ENCODE results near the gene KCNH3. TPM values are rescaled to one million over a fixed set of nuclear protein-coding genes. Genes with fewer than 3 reads are reported as not detected.
A peak's percentile ranks its signal among the peaks of the same experiment; 100 is the strongest.

The KCNH3 gene
- total RNA-seq, 1 experiment from 2014 or later: 0.97 TPM

- Histone ChIP-seq H3K36me3 (replicated peaks; ENCODE audit: control insufficient read depth, insufficient read depth, low read length) (no peaks in the 10 kb centered on the region), H3K27me3 (ENCODE audit: control insufficient read depth, insufficient read depth, low read length) (peaks cover 70% of the 10 kb centered on the region), H3K4me3 (ENCODE audit: insufficient read depth, low read depth, low read length) (peak overlapping the region; percentile 32)
- DNase-seq: peak; percentile 75
Measured at GRCh38 chr12:49537231-49537751, 1.5 kb upstream of the KCNH3 start.

- peak; percentile 84 for DNase-seq
- H3K27me3 ChIP-seq (ENCODE audit: control insufficient read depth, insufficient read depth, low read length): peaks cover 77% of the 10 kb centered on the region
- H3K36me3 ChIP-seq (replicated peaks; ENCODE audit: control insufficient read depth, insufficient read depth, low read length): no peaks in the 10 kb centered on the region
- peak overlapping the region; percentile 32 for H3K4me3 ChIP-seq (ENCODE audit: insufficient read depth, low read depth, low read length)
Measured at GRCh38 chr12:49537752-49538509, 899 bp upstream of the KCNH3 start.

DNA sequence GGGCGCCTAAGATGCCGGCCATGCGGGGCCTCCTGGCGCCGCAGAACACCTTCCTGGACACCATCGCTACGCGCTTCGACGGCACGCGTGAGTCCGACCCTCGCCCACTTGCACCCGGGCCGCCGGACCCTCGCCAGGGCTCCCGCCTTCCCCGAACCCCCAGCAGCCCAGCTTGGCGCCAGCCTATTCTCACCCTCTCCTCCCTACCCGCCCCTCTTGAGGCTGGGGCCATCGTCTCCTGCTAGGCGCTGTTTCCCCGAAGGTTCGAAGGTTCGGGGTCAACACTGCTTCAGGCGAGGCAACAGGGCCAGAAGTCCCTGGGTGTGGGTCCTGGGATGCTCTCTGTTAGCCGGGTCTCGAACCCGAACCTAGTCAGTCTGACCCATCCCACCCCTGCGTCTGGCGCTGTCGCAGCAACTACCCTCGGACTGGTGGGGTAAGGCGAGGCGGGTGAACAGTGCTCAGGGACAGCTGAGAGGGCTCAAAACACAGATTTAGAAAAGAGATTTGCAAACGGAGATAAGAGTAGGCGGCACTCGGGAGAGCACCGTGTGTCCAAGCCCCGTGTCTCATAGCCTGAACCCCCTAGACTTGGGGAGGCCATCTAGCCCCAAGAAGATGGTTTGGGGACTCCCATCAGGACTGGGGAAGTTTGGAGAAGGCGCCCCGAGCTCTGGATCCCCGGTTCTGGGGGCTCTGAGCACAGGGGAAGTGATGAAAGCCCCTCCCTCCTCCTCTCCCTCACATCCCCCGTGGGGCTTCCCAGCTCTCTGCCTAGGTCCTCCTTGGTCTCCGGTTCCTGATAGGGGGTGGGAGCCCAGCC lies 787 bp downstream of the KCNH3 start:
- no peaks in the 10 kb centered on the region for H3K36me3 ChIP-seq (replicated peaks; ENCODE audit: control insufficient read depth, insufficient read depth, low read length)
- peak overlapping the region; percentile 6; the same call in 1 of the 2 replicates for H3K4me3 ChIP-seq (ENCODE audit: insufficient read depth, low read depth, low read length)
- peak; percentile 70 for DNase-seq
- H3K27me3 ChIP-seq (ENCODE audit: control insufficient read depth, insufficient read depth, low read length): peaks cover 93% of the 10 kb centered on the region

DNA sequence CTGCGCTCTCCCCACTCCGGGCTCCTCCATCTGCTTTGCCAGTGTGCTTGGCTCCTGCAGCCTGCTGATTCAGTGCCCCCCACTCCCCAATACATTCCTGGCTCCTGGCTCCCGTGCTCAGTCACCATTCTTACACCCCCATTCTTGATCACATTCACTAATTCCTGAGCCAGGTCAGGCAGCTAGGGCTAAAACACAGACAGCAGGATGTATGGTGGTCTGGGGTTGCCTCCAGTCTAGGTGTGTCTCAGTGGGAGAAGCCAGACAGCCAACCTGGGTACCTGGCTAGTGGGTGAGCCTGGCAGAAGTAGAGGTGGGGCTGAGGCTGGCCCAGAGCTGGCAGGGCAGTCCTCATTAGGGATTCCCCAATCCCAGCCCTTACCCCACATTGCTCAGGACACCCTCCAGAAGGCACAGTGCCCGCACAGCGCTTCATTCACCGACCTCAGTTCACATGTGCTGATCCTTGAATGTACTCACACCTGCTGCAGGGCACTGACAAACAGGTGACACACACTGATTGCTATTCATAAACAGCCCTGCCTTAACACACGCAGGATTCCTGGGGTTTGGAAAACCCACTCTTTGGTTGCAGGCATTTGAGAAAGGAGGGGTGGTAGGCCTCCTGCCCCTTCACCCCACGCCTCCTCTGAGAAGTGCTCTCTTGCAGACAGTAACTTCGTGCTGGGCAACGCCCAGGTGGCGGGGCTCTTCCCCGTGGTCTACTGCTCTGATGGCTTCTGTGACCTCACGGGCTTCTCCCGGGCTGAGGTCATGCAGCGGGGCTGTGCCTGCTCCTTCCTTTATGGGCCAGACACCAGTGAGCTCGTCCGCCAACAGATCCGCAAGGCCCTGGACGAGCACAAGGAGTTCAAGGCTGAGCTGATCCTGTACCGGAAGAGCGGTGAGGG lies 1.7 kb downstream of the KCNH3 start:
- Histone ChIP-seq H3K4me3 (ENCODE audit: insufficient read depth, low read depth, low read length) (no peak overlapping the region), H3K27me3 (ENCODE audit: control insufficient read depth, insufficient read depth, low read length) (peaks cover 94% of the 10 kb centered on the region), H3K36me3 (replicated peaks; ENCODE audit: control insufficient read depth, insufficient read depth, low read length) (no peaks in the 10 kb centered on the region)
- peak; percentile 71 for DNase-seq

DNA sequence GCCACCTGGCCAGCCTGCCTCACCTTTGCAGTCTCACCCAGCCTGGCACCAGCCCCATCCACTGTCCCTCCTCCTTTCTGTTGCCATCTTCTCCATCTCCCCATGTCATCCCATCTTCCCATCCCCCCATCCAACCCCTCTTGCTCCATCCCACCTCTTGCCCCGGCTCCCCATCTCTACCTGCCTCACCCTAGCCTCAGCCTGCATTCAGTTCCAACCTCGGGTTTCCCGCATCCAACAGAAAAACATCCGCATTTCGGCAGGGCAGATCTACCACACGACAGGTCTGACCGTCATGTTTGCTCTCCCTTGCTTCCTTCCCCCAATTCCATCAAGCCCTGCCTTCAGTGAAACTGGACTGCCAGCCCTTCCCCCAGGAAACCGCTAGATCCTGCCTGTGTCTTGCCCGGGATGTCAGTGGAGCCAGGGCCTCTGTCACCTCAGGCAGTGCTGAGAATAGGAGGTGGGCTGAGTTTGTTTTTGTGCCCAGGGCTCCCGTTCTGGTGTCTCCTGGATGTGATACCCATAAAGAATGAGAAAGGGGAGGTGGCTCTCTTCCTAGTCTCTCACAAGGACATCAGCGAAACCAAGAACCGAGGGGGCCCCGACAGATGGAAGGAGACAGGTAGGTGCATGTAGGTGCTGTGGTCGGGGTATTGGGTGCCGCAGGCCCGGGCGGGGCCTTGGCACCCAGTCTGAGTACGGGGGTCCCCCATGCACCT lies 2.5 kb downstream of the KCNH3 start:
- DNase-seq: peak; percentile 55
- Histone ChIP-seq H3K36me3 (replicated peaks; ENCODE audit: control insufficient read depth, insufficient read depth, low read length) (no peaks in the 10 kb centered on the region), H3K4me3 (ENCODE audit: insufficient read depth, low read depth, low read length) (no peak overlapping the region), H3K27me3 (ENCODE audit: control insufficient read depth, insufficient read depth, low read length) (peaks cover 95% of the 10 kb centered on the region)

- Histone ChIP-seq H3K36me3 (replicated peaks; ENCODE audit: control insufficient read depth, insufficient read depth, low read length) (no peaks in the 10 kb centered on the region), H3K27me3 (ENCODE audit: control insufficient read depth, insufficient read depth, low read length) (peaks cover 92% of the 10 kb centered on the region), H3K4me3 (ENCODE audit: insufficient read depth, low read depth, low read length) (no peak overlapping the region)
- peak; percentile 40 for DNase-seq
Measured at GRCh38 chr12:49541911-49542505, 3.2 kb downstream of the KCNH3 start.

- DNase-seq: peak; percentile 48
- Histone ChIP-seq H3K4me3 (ENCODE audit: insufficient read depth, low read depth, low read length) (no peak overlapping the region), H3K27me3 (ENCODE audit: control insufficient read depth, insufficient read depth, low read length) (peaks cover 91% of the 10 kb centered on the region), H3K36me3 (replicated peaks; ENCODE audit: control insufficient read depth, insufficient read depth, low read length) (no peaks in the 10 kb centered on the region)
Measured at GRCh38 chr12:49542592-49543160, 3.8 kb downstream of the KCNH3 start.

- Histone ChIP-seq H3K36me3 (replicated peaks; ENCODE audit: control insufficient read depth, insufficient read depth, low read length) (no peaks in the 10 kb centered on the region), H3K27me3 (ENCODE audit: control insufficient read depth, insufficient read depth, low read length) (peaks cover 91% of the 10 kb centered on the region), H3K4me3 (ENCODE audit: insufficient read depth, low read depth, low read length) (no peak overlapping the region)
- peak; percentile 58 for DNase-seq
Measured at GRCh38 chr12:49543221-49543913, 4.5 kb downstream of the KCNH3 start.

DNA sequence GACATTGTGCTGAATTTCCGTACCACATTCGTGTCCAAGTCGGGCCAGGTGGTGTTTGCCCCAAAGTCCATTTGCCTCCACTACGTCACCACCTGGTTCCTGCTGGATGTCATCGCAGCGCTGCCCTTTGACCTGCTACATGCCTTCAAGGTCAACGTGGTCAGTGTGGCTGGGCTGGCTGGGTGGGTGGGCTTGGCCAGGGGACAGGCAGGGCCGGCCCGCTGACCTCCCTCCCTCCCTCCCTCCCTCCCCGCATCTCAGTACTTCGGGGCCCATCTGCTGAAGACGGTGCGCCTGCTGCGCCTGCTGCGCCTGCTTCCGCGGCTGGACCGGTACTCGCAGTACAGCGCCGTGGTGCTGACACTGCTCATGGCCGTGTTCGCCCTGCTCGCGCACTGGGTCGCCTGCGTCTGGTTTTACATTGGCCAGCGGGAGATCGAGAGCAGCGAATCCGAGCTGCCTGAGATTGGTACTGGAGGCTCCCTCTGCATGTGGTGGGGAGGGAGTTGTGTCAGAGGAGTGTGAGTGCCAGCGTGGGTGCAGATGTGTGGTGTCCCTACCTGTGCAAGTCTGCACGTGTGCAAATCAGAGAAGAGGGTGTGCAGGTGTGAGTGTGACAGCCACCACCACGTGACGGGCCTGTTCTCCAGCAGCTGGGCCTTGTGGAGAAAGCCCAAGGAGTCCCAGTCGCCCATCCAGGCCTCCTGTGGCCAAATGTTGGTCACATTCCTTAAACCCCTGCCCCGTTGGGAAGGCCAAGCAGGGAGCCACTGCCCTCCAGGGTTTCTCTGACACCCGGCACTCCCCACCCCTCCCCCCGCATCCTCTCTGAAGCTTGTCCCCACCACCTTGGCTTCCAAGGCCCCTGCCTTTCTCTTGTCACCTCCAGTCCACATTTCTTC lies 5.3 kb downstream of the KCNH3 start:
- peak overlapping the region; percentile 35; the same call in 1 of the 2 replicates for H3K4me3 ChIP-seq (ENCODE audit: insufficient read depth, low read depth, low read length)
- peak; percentile 83 for DNase-seq
- H3K27me3 ChIP-seq (ENCODE audit: control insufficient read depth, insufficient read depth, low read length): peaks cover 93% of the 10 kb centered on the region
- no peaks in the 10 kb centered on the region for H3K36me3 ChIP-seq (replicated peaks; ENCODE audit: control insufficient read depth, insufficient read depth, low read length)

GRCh38 chr12:49545815-49546214 lies 7.0 kb downstream of the KCNH3 start:
- peak; percentile 30 for DNase-seq
- Histone ChIP-seq H3K27me3 (ENCODE audit: control insufficient read depth, insufficient read depth, low read length) (peaks cover 87% of the 10 kb centered on the region), H3K36me3 (replicated peaks; ENCODE audit: control insufficient read depth, insufficient read depth, low read length) (no peaks in the 10 kb centered on the region), H3K4me3 (ENCODE audit: insufficient read depth, low read depth, low read length) (no peak overlapping the region)

DNA sequence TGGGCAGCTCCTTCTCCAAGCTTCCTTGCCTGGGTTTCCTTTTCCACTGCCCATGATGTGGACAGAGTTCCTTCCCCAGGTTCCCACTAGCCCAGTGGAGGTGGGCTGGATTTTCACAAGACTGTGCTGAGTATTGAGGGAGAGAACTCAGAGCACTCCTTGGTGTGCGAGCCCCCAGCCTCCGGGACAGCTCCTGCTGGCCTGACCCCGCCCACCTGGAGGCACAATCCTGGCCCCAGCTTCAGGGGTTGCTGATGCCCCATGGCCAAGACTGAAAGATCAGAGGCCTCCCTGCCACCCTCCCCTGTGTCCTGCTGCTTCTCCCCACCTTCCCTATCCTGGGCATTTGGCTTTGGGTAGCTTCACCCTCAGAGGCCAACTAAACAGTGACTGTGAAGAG lies 7.7 kb downstream of the KCNH3 start:
- Histone ChIP-seq H3K4me3 (ENCODE audit: insufficient read depth, low read depth, low read length) (no peak overlapping the region), H3K36me3 (replicated peaks; ENCODE audit: control insufficient read depth, insufficient read depth, low read length) (no peaks in the 10 kb centered on the region), H3K27me3 (ENCODE audit: control insufficient read depth, insufficient read depth, low read length) (peaks cover 81% of the 10 kb centered on the region)
- peak; percentile 53 for DNase-seq

All from H7 (cell line).